Measurements from ENCODE around the gene CALM3. TPM values are rescaled to one million over a fixed set of nuclear protein-coding genes. Genes with fewer than 3 reads are reported as not detected.
A peak's percentile ranks its signal among the peaks of the same experiment; 100 is the strongest.

CALM3 gene
- total RNA-seq, 1 experiment from 2014 or later = 182 TPM

DNA sequence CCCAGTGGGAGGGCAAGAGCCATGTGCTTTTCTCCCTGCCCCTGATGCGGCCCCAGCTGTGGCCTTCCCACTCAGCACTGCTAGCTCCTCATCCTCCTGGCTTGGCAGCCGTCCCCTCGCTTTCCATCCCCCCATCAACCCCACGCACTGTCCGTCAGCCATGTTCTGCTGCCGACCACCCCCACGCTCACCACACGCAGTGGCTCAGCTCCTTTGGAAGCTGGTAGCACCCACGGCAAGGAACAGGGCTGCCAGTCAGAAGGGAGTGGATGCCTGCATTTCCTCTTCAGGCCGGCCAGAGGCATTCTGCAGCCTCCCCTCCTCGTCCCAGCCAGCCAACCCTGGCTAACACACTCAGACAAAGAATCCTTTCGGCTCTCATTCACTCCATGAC is 6.3 kb downstream of the CALM3 start:
- no TSS peak for BruUV-seq (replicated peaks)
- Mint-ChIP-seq H3K9me3 (ENCODE audit: low read depth, unreplicated experiment) (no peaks in the 10 kb centered on the region), H3K27me3 (ENCODE audit: unreplicated experiment) (no peaks in the 10 kb centered on the region), H3K4me3 (ENCODE audit: low read depth, unreplicated experiment) (no peak overlapping the region), H3K27ac (ENCODE audit: unreplicated experiment) (no peak overlapping the region), H3K36me3 (ENCODE audit: insufficient read depth, unreplicated experiment) (peaks cover 29% of the 10 kb centered on the region), H3K4me1 (ENCODE audit: low read depth, unreplicated experiment) (peaks cover 12% of the 10 kb centered on the region)
- TF ChIP-seq, protein P1, sequence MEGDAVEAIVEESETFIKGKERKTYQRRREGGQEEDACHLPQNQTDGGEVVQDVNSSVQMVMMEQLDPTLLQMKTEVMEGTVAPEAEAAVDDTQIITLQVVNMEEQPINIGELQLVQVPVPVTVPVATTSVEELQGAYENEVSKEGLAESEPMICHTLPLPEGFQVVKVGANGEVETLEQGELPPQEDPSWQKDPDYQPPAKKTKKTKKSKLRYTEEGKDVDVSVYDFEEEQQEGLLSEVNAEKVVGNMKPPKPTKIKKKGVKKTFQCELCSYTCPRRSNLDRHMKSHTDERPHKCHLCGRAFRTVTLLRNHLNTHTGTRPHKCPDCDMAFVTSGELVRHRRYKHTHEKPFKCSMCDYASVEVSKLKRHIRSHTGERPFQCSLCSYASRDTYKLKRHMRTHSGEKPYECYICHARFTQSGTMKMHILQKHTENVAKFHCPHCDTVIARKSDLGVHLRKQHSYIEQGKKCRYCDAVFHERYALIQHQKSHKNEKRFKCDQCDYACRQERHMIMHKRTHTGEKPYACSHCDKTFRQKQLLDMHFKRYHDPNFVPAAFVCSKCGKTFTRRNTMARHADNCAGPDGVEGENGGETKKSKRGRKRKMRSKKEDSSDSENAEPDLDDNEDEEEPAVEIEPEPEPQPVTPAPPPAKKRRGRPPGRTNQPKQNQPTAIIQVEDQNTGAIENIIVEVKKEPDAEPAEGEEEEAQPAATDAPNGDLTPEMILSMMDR (IDR thresholded peaks at IDR 0.05; ENCODE audit: unreplicated experiment) = no peak
- CTCF ChIA-PET = interaction anchor here (1.1 to 1.4 kb wide), 2 partner anchors 9 to 10 kb away, joined by 3 to 4 read pairs; no protein-coding TSS in a partner anchor
- intact Hi-C loops (cut with micrococcal nuclease; ENCODE audit: unreplicated experiment) = no loop called here
- DNase-seq = no peak

DNA sequence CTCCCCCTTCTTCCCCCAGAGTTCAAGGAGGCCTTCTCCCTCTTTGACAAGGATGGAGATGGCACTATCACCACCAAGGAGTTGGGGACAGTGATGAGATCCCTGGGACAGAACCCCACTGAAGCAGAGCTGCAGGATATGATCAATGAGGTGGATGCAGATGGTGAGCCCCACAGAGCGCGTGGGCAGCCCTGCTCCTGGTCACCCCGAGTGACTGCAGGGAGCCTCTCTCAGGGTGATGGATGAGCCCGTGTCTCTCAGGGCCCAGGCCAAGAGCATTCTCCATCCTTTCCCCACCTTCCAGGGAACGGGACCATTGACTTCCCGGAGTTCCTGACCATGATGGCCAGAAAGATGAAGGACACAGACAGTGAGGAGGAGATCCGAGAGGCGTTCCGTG is 7.0 kb downstream of the CALM3 start:
- H3K9me3 Mint-ChIP-seq (ENCODE audit: low read depth, unreplicated experiment) = no peaks in the 10 kb centered on the region
- H3K27ac Mint-ChIP-seq (ENCODE audit: unreplicated experiment) = no peak overlapping the region
- CTCF ChIA-PET = interaction anchor here (1.4 kb wide), 2 partner anchors 9 to 10 kb away, joined by 3 to 4 read pairs; no protein-coding TSS in a partner anchor
- no peak for DNase-seq
- intact Hi-C loops (cut with micrococcal nuclease; ENCODE audit: unreplicated experiment) = no loop called here
- H3K36me3 Mint-ChIP-seq (ENCODE audit: insufficient read depth, unreplicated experiment) = peaks cover 21% of the 10 kb centered on the region
- H3K4me1 Mint-ChIP-seq (ENCODE audit: low read depth, unreplicated experiment) = peaks cover 5% of the 10 kb centered on the region
- no TSS peak for BruUV-seq (replicated peaks)
- no peak overlapping the region for H3K4me3 Mint-ChIP-seq (ENCODE audit: low read depth, unreplicated experiment)
- TF ChIP-seq, protein P1 (IDR thresholded peaks at IDR 0.05; ENCODE audit: unreplicated experiment) = no peak
- no peaks in the 10 kb centered on the region for H3K27me3 Mint-ChIP-seq (ENCODE audit: unreplicated experiment)

DNA sequence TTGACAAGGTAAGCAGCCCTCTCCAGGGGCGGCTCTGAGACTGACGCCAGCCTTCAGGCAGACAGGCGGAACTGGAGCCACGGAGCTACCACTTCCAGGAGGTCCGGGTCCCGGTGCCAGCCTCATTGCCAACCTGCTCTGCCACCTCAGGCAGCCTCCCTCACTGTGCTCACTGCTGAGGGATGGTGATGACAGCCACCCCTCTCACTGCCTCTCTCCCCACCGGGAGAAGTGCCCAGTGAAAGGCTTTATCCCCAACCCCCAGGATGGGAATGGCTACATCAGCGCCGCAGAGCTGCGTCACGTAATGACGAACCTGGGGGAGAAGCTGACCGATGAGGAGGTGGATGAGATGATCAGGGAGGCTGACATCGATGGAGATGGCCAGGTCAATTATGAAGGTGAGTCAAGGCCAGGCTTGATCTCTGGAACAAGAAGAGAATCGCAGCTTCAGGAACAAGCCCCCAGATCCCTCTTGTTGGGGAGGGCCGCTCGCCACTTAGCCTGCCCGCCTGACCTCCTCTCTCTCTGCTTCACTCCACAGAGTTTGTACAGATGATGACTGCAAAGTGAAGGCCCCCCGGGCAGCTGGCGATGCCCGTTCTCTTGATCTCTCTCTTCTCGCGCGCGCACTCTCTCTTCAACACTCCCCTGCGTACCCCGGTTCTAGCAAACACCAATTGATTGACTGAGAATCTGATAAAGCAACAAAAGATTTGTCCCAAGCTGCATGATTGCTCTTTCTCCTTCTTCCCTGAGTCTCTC is 7.6 kb downstream of the CALM3 start:
- intact Hi-C loops (cut with micrococcal nuclease; ENCODE audit: unreplicated experiment) = no loop called here
- no TSS peak for BruUV-seq (replicated peaks)
- TF ChIP-seq, protein P1 (IDR thresholded peaks at IDR 0.05; ENCODE audit: unreplicated experiment) = no peak
- H3K4me3 Mint-ChIP-seq (ENCODE audit: low read depth, unreplicated experiment) = no peak overlapping the region
- H3K9me3 Mint-ChIP-seq (ENCODE audit: low read depth, unreplicated experiment) = no peaks in the 10 kb centered on the region
- H3K27me3 Mint-ChIP-seq (ENCODE audit: unreplicated experiment) = no peaks in the 10 kb centered on the region
- no peak overlapping the region for H3K27ac Mint-ChIP-seq (ENCODE audit: unreplicated experiment)
- H3K4me1 Mint-ChIP-seq (ENCODE audit: low read depth, unreplicated experiment) = no peaks in the 10 kb centered on the region
- no peak for DNase-seq
- CTCF ChIA-PET = interaction anchor here (1.4 kb wide), 2 partner anchors 8 to 11 kb away, joined by 3 to 4 read pairs; no protein-coding TSS in a partner anchor
- H3K36me3 Mint-ChIP-seq (ENCODE audit: insufficient read depth, unreplicated experiment) = peaks cover 18% of the 10 kb centered on the region

DNA sequence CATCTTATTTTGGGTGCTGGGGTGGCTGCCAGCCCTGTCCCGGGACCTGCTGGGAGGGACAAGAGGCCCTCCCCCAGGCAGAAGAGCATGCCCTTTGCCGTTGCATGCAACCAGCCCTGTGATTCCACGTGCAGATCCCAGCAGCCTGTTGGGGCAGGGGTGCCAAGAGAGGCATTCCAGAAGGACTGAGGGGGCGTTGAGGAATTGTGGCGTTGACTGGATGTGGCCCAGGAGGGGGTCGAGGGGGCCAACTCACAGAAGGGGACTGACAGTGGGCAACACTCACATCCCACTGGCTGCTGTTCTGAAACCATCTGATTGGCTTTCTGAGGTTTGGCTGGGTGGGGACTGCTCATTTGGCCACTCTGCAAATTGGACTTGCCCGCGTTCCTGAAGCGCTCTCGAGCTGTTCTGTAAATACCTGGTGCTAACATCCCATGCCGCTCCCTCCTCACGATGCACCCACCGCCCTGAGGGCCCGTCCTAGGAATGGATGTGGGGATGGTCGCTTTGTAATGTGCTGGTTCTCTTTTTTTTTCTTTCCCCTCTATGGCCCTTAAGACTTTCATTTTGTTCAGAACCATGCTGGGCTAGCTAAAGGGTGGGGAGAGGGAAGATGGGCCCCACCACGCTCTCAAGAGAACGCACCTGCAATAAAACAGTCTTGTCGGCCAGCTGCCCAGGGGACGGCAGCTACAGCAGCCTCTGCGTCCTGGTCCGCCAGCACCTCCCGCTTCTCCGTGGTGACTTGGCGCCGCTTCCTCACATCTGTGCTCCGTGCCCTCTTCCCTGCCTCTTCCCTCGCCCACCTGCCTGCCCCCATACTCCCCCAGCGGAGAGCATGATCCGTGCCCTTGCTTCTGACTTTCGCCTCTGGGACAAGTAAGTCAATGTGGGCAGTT is 8.6 kb downstream of the CALM3 start:
- no peaks in the 10 kb centered on the region for H3K9me3 Mint-ChIP-seq (ENCODE audit: low read depth, unreplicated experiment)
- peaks cover 18% of the 10 kb centered on the region for H3K36me3 Mint-ChIP-seq (ENCODE audit: insufficient read depth, unreplicated experiment)
- DNase-seq = no peak
- CTCF ChIA-PET = interaction anchor here (0.8 kb wide), 1 partner anchor 51 kb away, joined by 10 read pairs; the partner anchor contains the start of gene DACT3
- no peak overlapping the region for H3K4me3 Mint-ChIP-seq (ENCODE audit: low read depth, unreplicated experiment)
- BruUV-seq (replicated peaks) = TSS peak; percentile 64
- no peaks in the 10 kb centered on the region for H3K27me3 Mint-ChIP-seq (ENCODE audit: unreplicated experiment)
- no peaks in the 10 kb centered on the region for H3K4me1 Mint-ChIP-seq (ENCODE audit: low read depth, unreplicated experiment)
- TF ChIP-seq, protein P1 (IDR thresholded peaks at IDR 0.05; ENCODE audit: unreplicated experiment) = no peak
- no peak overlapping the region for H3K27ac Mint-ChIP-seq (ENCODE audit: unreplicated experiment)
- intact Hi-C loops (cut with micrococcal nuclease; ENCODE audit: unreplicated experiment) = no loop called here
